Measurements from ENCODE around the gene MLPH. TPM values are rescaled to one million over a fixed set of nuclear protein-coding genes. Genes with fewer than 3 reads are reported as not detected.

The MLPH gene
- total and polyA plus RNA-seq, 2 of the 13 experiments (the other 11 are each of a cell fraction or from before 2014, with no cell fraction given): 0.12 TPM; not detected in 1

- FAIRE-seq: no peak
- Histone ChIP-seq H3K36me3 (replicated peaks in 1 of 2; ENCODE audit: control insufficient read depth in 1 of 2, insufficient read depth in 2 of 2, low read length in 2 of 2) (no peaks in the 10 kb centered on the region), H3K9me3 (ENCODE audit: low read length) (no peaks in the 10 kb centered on the region), H3K27ac (ENCODE audit: extremely low read length, insufficient read depth, low read length) (no peak overlapping the region), H3K9ac (ENCODE audit: insufficient read depth, low read depth, low read length) (no peak overlapping the region), H2AFZ (ENCODE audit: low read length) (no peak overlapping the region), H3K27me3 (ENCODE audit: control insufficient read depth in 1 of 2, insufficient read depth in 2 of 2, low read length in 2 of 2) (peaks cover 7 to 54% of the 10 kb centered on the region in 2 experiments; a peak in 4 of 5 replicates), H4K20me1 (ENCODE audit: insufficient read depth, low read length) (no peaks in the 10 kb centered on the region), H3K79me2 (ENCODE audit: insufficient read depth, low read length) (no peaks in the 10 kb centered on the region), H3K4me3 (replicated peaks in 1 of 3; ENCODE audit: insufficient read depth in 1 of 3, low read depth in 2 of 3, low read length in 3 of 3) (no peak overlapping the region), H3K4me1 (ENCODE audit: insufficient read depth, low read length) (peaks cover 16% of the 10 kb centered on the region), H3K4me2 (ENCODE audit: low read depth, low read length) (no peak overlapping the region)
- 18% methylated on average over 6 of the region's 6 CpGs for WGBS (ENCODE audit: low lambda C conversion rate)
- intact Hi-C loops (cut with micrococcal nuclease; ENCODE audit: unreplicated experiment) (no loop called here), in situ Hi-C loops (cut with HindIII; ENCODE audit: extremely low pct_ligation_motif_present, low pct_unique_long_range_greater_than_20kb) (no loop called here)
- no TSS peak for BruUV-seq (replicated peaks)
- DNase-seq (ENCODE audit: low spot score): no peak
- ATAC-seq: no peak
- TF ChIP-seq RFXAP (CRISPR knock-in tag; IDR thresholded peaks at IDR 0.05; ENCODE audit: borderline replicate concordance) (no peak), CBX1 (IDR thresholded peaks at IDR 0.05; ENCODE audit: low read depth) (no peak), BATF2 (CRISPR knock-in tag; IDR thresholded peaks at IDR 0.05) (no peak), GZF1 (CRISPR knock-in tag; IDR thresholded peaks at IDR 0.05) (no peak), RFX1 (IDR thresholded peaks at IDR 0.05) (no peak), PBX2 (CRISPR knock-in tag; IDR thresholded peaks at IDR 0.05) (no peak), SNAPC5 (CRISPR knock-in tag; IDR thresholded peaks at IDR 0.05; ENCODE audit: borderline replicate concordance) (no peak), ZNF142 (CRISPR knock-in tag; IDR thresholded peaks at IDR 0.05) (no peak), MEF2D (CRISPR knock-in tag; IDR thresholded peaks at IDR 0.05) (no peak), ZNF143 (CRISPR knock-in tag; IDR thresholded peaks at IDR 0.05) (no peak)
- ChIA-PET POLR2A (no interaction called here), CTCF (ENCODE audit: low intra/inter-chr PET ratio, low total read pairs) (no interaction called here)
Measured at GRCh38 chr2:237539681-237540080, 52.6 kb downstream of the MLPH start.
